ENCODE results near the gene TBC1D22B. TPM values are rescaled to one million over a fixed set of nuclear protein-coding genes. Genes with fewer than 3 reads are reported as not detected.
A peak's percentile ranks its signal among the peaks of the same experiment; 100 is the strongest.

Gene TBC1D22B
- polyA plus RNA-seq, 3 donors = 3.9 to 5.0 (median 4.9) TPM

- Histone ChIP-seq H4K20me1 (ENCODE audit: insufficient read depth, low read length) (no peaks in the 10 kb centered on the region), H3K9ac (ENCODE audit: insufficient read depth, low read length, poor library complexity, severe bottlenecking) (no peak overlapping the region), H3K4me2 (replicated peaks; ENCODE audit: extremely low read depth, low read length, poor library complexity, severe bottlenecking) (no peak overlapping the region), H3K9me3 (replicated peaks in 1 of 2; ENCODE audit: control insufficient read depth in 1 of 2, insufficient read depth in 1 of 2, low read length in 2 of 2) (no peaks in the 10 kb centered on the region), H3K4me3 (replicated peaks in 1 of 3; ENCODE audit: low read depth in 2 of 3, low read length in 3 of 3) (no peak overlapping the region), H3K27ac (ENCODE audit: low read depth in 1 of 2, low read length in 2 of 2) (no peak overlapping the region), H2AFZ (ENCODE audit: insufficient read depth, low read depth, low read length, poor library complexity, severe bottlenecking) (no peak overlapping the region), H3K79me2 (ENCODE audit: insufficient read depth, low read length) (peaks cover 24% of the 10 kb centered on the region), H3K27me3 (ENCODE audit: control insufficient read depth in 2 of 2, insufficient read depth in 2 of 2, low read length in 2 of 2) (no peaks in the 10 kb centered on the region), H3K4me1 (ENCODE audit: control insufficient read depth in 1 of 2, insufficient read depth in 2 of 2, low read length in 2 of 2) (peaks cover 35 to 46% of the 10 kb centered on the region in 2 donors), H3K36me3 (replicated peaks in 1 of 2; ENCODE audit: control insufficient read depth in 1 of 2, insufficient read depth in 2 of 2, low read length in 2 of 2) (peaks cover 36 to 57% of the 10 kb centered on the region in 2 donors)
- Mint-ChIP-seq H3K9me3 (peaks cover 0 to 2% (median 0%) of the 10 kb centered on the region in 7 donors), H3K36me3 (peaks cover 64 to 79% of the 10 kb centered on the region in 2 donors), H3K27ac (no peak overlapping the region), H3K4me3 (no peak overlapping the region), H3K4me1 (peaks cover 47% of the 10 kb centered on the region), H3K27me3 (ENCODE audit: low read depth in 3 of 3) (peaks cover 0 to 2% (median 1%) of the 10 kb centered on the region in 3 donors)
- DNase-seq = no peak
- WGBS (ENCODE audit: insufficient coverage) = 100% methylated on average over 1 of the region's 2 CpGs
- intact Hi-C loops (cut with micrococcal nuclease) = no loop called here
- no peak for TF ChIP-seq CTCF (IDR thresholded peaks at IDR 0.05)
Measured at GRCh38 chr6:37282371-37282770, 24.8 kb downstream of the TBC1D22B start.

- Mint-ChIP-seq H3K4me3 (no peak overlapping the region), H3K27me3 (ENCODE audit: low read depth in 3 of 3) (peaks cover 0 to 2% (median under 1%) of the 10 kb centered on the region in 3 donors), H3K27ac (peak overlapping the region in 1 of 7 donors; percentile 31), H3K36me3 (peaks cover 68 to 82% of the 10 kb centered on the region in 2 donors), H3K4me1 (peaks cover 39% of the 10 kb centered on the region), H3K9me3 (peaks cover 0 to 2% (median 0%) of the 10 kb centered on the region in 7 donors)
- intact Hi-C loops (cut with micrococcal nuclease) = no loop called here
- Histone ChIP-seq H3K27me3 (ENCODE audit: control insufficient read depth in 2 of 2, insufficient read depth in 2 of 2, low read length in 2 of 2) (no peaks in the 10 kb centered on the region), H2AFZ (ENCODE audit: insufficient read depth, low read depth, low read length, poor library complexity, severe bottlenecking) (no peak overlapping the region), H3K4me3 (replicated peaks in 1 of 3; ENCODE audit: low read depth in 2 of 3, low read length in 3 of 3) (no peak overlapping the region), H3K36me3 (replicated peaks in 1 of 2; ENCODE audit: control insufficient read depth in 1 of 2, insufficient read depth in 2 of 2, low read length in 2 of 2) (peaks cover 39 to 66% of the 10 kb centered on the region in 2 donors), H4K20me1 (ENCODE audit: insufficient read depth, low read length) (no peaks in the 10 kb centered on the region), H3K27ac (ENCODE audit: low read depth in 1 of 2, low read length in 2 of 2) (no peak overlapping the region), H3K4me1 (ENCODE audit: control insufficient read depth in 1 of 2, insufficient read depth in 2 of 2, low read length in 2 of 2) (peaks cover 35 to 40% of the 10 kb centered on the region in 2 donors), H3K9me3 (replicated peaks in 1 of 2; ENCODE audit: control insufficient read depth in 1 of 2, insufficient read depth in 1 of 2, low read length in 2 of 2) (no peaks in the 10 kb centered on the region), H3K4me2 (replicated peaks; ENCODE audit: extremely low read depth, low read length, poor library complexity, severe bottlenecking) (no peak overlapping the region), H3K9ac (ENCODE audit: insufficient read depth, low read length, poor library complexity, severe bottlenecking) (no peak overlapping the region), H3K79me2 (ENCODE audit: insufficient read depth, low read length) (peaks cover 16% of the 10 kb centered on the region)
- no CpG with 5 or more reads among the region's 3 CpGs for WGBS (ENCODE audit: insufficient coverage)
- TF ChIP-seq CTCF (IDR thresholded peaks at IDR 0.05) = no peak
- DNase-seq = no peak
Measured at GRCh38 chr6:37283268-37283667, 25.7 kb downstream of the TBC1D22B start.
